Gastrocnemius medialis (tissue), 4 donors: Measurements from ENCODE around the gene STK39. TPM values are rescaled to one million over a fixed set of nuclear protein-coding genes. Genes with fewer than 3 reads are reported as not detected.

Source experiments
- ATAC-seq, 2 donors: fragments of 150-250 bp; one replicate each; pipeline ENCODE4 v1.9.1; 2016
- DNase-seq, 2 donors: peaks; one replicate each; pipeline ENCODE4 v3.0.0-alpha.2; 2019
- H3K27ac ChIP-seq, 4 donors: fragments of 200-600 bp; sonication (generic); 1 replicate in 1 of 4; 2 replicates in 3 of 4; pipeline ENCODE4 v1.5.1; 2016 to 2018; ENCODE audit warnings: mild to moderate bottlenecking in 2 of 4, moderate library complexity in 1 of 4
- H3K27me3 ChIP-seq, 3 donors: fragments of 200-600 bp; sonication (generic) in 2 of 3; 1 replicate in 1 of 3; 2 replicates in 2 of 3; pipeline versions ENCODE4 v1.5.1 to v1.6.0; 2016 to 2019; ENCODE audit warnings: mild to moderate bottlenecking in 1 of 3, moderate library complexity in 1 of 3
- H3K36me3 ChIP-seq, 2 donors: fragments of 200-600 bp; sonication (generic) in 1 of 2; one replicate each; pipeline ENCODE4 v1.5.1; 2017 to 2018
- H3K4me1 ChIP-seq, 2 donors: fragments of 200-600 bp; sonication (generic) in 1 of 2; one replicate each; pipeline ENCODE4 v1.5.1; 2016 to 2017; ENCODE audit warnings: mild to moderate bottlenecking in 2 of 2
- H3K4me3 ChIP-seq, 4 donors: fragments of 200-600 bp; sonication (generic) in 3 of 4; 1 replicate in 1 of 4; 2 replicates in 3 of 4; pipeline ENCODE4 v1.5.1; 2016 to 2019; ENCODE audit warnings: mild to moderate bottlenecking in 2 of 4
- H3K9me3 ChIP-seq, 3 donors: fragments of 200-600 bp; sonication (generic) in 2 of 3; 1 replicate in 1 of 3; 2 replicates in 2 of 3; pipeline ENCODE4 v1.5.1; 2016 to 2019
- POLR2A ChIP-seq, 2 donors: fragments of 450-650 bp; IDR thresholded peaks; one replicate each; pipeline ENCODE4 v1.6.1; 2017; ENCODE audit warnings: antibody characterized with exemption in 2 of 2, mild to moderate bottlenecking in 2 of 2, moderate library complexity in 2 of 2
- in situ Hi-C, 4 donors: fragments of 200-750 bp; cut with MboI; loops; one replicate each; pipeline versions ENCODE4 v1.15.0 to v1.8.0; 2017; ENCODE audit warnings: low sequenced_read_pairs in 4 of 4
- intact Hi-C: fragments of 100-400 bp; cut with DNase I; formaldehyde crosslinking; loops from one replicate; pipeline ENCODE4 v1.15.1; 2023; ENCODE audit warnings: low total_unique reads
- total RNA-seq, 4 donors: library from RNA; depleted of rRNA; stranded (reverse); fragments of >200 nt; gene quantifications; one replicate each; pipeline versions ENCODE4 v1.1.0 to v1.2.3, GENCODE V29; 2016
- TF ChIP-seq, protein P1 (sequence below), 5 experiments: fragments of 450-650 bp in 3 of 5; fragments of 200-600 bp in 2 of 5; sonication (generic) in 2 of 5; IDR thresholded peaks in 4 of 5; conservative IDR thresholded peaks in 1 of 5; 1 replicate in 4 of 5; 2 replicates in 1 of 5; pipeline ENCODE4 v1.5.1; 2016 to 2019; ENCODE audit warnings: antibody characterized with exemption in 5 of 5, mild to moderate bottlenecking in 3 of 5, moderate library complexity in 3 of 5

Gene STK39
- total RNA-seq, 4 donors from 2014 or later: 0.66 to 2.9 (median 1.9) TPM

DNA sequence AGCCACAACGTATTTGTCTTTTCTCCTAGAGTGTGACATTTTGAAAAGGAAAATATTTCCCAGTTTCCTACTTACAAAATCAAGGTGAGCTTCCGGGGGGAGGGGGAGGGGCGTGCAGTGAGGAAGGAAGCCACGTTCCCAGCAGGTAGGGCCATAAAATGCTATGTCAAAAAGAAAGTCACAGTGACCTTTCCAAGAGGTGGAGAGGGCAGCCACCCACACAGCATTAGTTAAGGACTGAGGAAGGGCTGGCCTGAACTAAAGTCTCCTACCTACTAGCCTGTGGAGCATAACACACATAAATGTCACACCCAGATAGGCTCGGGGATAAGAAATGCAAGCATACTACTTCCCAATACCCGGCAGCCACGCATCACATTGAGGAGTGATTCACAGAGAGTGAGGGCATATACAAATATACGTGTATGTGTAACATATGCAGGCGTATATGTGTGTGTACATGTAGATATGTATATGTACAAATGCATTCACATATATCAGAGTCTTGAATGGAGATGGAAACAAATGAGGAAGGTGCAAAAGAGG lies 191.1 kb downstream of the STK39 start:
- ATAC-seq: no peak
- H3K9me3 ChIP-seq: no peaks in the 10 kb centered on the region

DNA sequence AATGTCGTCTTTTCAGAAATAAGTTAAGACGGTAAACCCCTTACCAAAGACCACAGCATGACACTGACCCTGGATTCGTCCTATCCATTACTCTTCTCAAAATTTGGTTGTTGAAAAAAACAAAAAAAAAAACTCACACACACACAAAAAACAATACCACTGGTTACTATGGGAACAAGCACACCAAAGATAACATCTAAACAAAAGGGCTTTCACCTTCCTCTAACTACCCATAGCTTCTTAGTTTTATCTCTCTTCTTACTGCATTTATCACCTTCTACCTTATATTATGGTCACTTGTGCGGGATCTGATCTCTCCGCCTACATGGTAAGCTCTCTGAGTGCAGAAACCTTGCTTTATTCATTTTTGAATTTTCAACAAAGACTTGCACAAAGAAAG lies 192.7 kb downstream of the STK39 start:
- no peak for DNase-seq
- no peak for ATAC-seq
- H3K4me3 ChIP-seq: no peak overlapping the region
- H3K36me3 ChIP-seq: no peaks in the 10 kb centered on the region
- no peaks in the 10 kb centered on the region for H3K4me1 ChIP-seq
- in situ Hi-C loops: no loop called here
- no peak overlapping the region for H3K27ac ChIP-seq
- intact Hi-C loops: no loop called here
- no peaks in the 10 kb centered on the region for H3K27me3 ChIP-seq
- H3K9me3 ChIP-seq: no peaks in the 10 kb centered on the region
- no peak for TF ChIP-seq POLR2A (IDR thresholded peaks at IDR 0.05)
- TF ChIP-seq, protein P1, sequence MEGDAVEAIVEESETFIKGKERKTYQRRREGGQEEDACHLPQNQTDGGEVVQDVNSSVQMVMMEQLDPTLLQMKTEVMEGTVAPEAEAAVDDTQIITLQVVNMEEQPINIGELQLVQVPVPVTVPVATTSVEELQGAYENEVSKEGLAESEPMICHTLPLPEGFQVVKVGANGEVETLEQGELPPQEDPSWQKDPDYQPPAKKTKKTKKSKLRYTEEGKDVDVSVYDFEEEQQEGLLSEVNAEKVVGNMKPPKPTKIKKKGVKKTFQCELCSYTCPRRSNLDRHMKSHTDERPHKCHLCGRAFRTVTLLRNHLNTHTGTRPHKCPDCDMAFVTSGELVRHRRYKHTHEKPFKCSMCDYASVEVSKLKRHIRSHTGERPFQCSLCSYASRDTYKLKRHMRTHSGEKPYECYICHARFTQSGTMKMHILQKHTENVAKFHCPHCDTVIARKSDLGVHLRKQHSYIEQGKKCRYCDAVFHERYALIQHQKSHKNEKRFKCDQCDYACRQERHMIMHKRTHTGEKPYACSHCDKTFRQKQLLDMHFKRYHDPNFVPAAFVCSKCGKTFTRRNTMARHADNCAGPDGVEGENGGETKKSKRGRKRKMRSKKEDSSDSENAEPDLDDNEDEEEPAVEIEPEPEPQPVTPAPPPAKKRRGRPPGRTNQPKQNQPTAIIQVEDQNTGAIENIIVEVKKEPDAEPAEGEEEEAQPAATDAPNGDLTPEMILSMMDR (IDR thresholded peaks at IDR 0.05 in 4 of 5, conservative IDR thresholded peaks at IDR 0.05 in 1 of 5): no peak

More for the DNA sequence above, 191.1 kb downstream of the STK39 start:
- TF ChIP-seq POLR2A (IDR thresholded peaks at IDR 0.05): no peak
- TF ChIP-seq, protein P1 (IDR thresholded peaks at IDR 0.05 in 4 of 5, conservative IDR thresholded peaks at IDR 0.05 in 1 of 5): no peak
- Histone ChIP-seq H3K27ac (no peak overlapping the region), H3K36me3 (no peaks in the 10 kb centered on the region), H3K4me1 (no peaks in the 10 kb centered on the region), H3K27me3 (no peaks in the 10 kb centered on the region), H3K4me3 (no peak overlapping the region)
- intact Hi-C loops: no loop called here
- no peak for DNase-seq
- in situ Hi-C loops: no loop called here

DNA sequence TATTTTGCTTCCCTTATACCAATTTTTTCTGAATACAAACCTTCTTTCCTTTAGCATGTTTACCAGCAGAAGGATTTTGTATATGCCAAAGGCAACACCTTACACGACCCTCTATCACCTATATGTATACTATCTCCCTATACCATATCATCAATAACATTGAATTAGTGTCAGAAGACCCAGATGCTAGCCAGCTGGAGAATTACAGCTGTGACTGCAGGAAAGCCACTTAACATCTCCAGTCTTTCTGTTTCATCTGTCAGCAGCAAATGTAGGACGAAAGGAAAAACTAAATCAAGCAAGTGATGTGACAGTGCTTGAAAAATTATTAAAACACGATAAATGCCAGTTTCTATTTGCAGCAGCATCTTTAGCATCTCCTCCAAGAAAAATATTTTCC lies 193.7 kb downstream of the STK39 start:
- H3K27me3 ChIP-seq: no peaks in the 10 kb centered on the region
- TF ChIP-seq, protein P1 (IDR thresholded peaks at IDR 0.05 in 4 of 5, conservative IDR thresholded peaks at IDR 0.05 in 1 of 5): no peak
- TF ChIP-seq POLR2A (IDR thresholded peaks at IDR 0.05): no peak
- H3K4me1 ChIP-seq: no peaks in the 10 kb centered on the region
- H3K27ac ChIP-seq: no peak overlapping the region
- H3K4me3 ChIP-seq: no peak overlapping the region
- in situ Hi-C loops (no loop called here), intact Hi-C loops (no loop called here)
- no peak for DNase-seq
- no peaks in the 10 kb centered on the region for H3K36me3 ChIP-seq
- ATAC-seq: no peak
- no peaks in the 10 kb centered on the region for H3K9me3 ChIP-seq

DNA sequence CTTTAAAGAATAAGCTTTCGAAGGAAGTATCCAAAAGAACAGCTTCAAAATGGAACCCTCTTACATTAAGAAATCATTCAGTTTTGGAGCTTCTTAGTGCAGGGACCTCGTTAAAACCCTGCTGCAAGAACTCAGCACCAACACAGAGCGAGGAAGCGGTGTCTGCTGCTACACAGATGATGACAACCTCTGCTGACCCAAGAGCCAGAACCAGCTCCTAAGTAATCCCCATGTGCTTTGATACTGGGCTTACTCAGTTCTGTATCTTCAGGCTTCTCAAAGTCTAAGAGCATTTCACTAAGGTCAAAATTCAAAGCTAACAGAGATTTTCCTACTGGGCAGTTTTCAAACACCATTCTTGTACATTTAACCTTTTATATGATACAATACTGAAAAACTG lies 194.6 kb downstream of the STK39 start:
- Histone ChIP-seq H3K27me3 (no peaks in the 10 kb centered on the region), H3K4me3 (no peak overlapping the region), H3K36me3 (no peaks in the 10 kb centered on the region), H3K27ac (no peak overlapping the region), H3K9me3 (no peaks in the 10 kb centered on the region), H3K4me1 (no peaks in the 10 kb centered on the region)
- ATAC-seq (no peak), DNase-seq (no peak)
- TF ChIP-seq, protein P1 (IDR thresholded peaks at IDR 0.05 in 4 of 5, conservative IDR thresholded peaks at IDR 0.05 in 1 of 5): no peak
- TF ChIP-seq POLR2A (IDR thresholded peaks at IDR 0.05): no peak
- intact Hi-C loops (no loop called here), in situ Hi-C loops (no loop called here)

DNA sequence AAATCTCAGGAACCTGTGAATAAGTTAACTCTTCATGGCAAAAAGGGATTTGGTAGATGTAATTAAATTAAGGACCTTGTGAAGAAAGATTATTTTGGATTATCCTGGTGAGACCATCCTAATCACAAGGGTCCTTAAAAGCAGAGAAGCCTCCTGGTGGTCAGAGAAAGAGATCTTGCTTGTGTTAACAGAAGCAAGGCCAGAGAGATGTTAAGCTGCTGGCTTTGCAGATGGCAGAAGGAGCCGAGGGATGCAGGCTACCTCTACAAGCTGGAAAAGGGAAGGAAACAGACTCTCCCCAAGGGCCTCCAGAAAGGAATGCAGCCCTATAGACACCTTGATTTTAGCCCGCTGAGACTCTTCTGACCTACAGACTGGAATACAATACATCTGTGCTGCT lies 197.0 kb downstream of the STK39 start:
- DNase-seq (no peak), ATAC-seq (no peak)
- TF ChIP-seq POLR2A (IDR thresholded peaks at IDR 0.05): no peak
- TF ChIP-seq, protein P1 (IDR thresholded peaks at IDR 0.05 in 4 of 5, conservative IDR thresholded peaks at IDR 0.05 in 1 of 5): no peak
- no peaks in the 10 kb centered on the region for H3K9me3 ChIP-seq
- H3K27me3 ChIP-seq: no peaks in the 10 kb centered on the region
- no peak overlapping the region for H3K27ac ChIP-seq
- intact Hi-C loops: no loop called here
- H3K4me3 ChIP-seq: no peak overlapping the region
- no peaks in the 10 kb centered on the region for H3K36me3 ChIP-seq
- H3K4me1 ChIP-seq: no peaks in the 10 kb centered on the region
- in situ Hi-C loops: no loop called here
